NCI-H2227 treated with DMSO at 0.1 percent for 48 hours (cell line): ENCODE measurements around the gene TMEM236.

Experiments used
- DNase-seq: peaks from one replicate; lab custom pipeline; 2025; lab: John Stamatoyannopoulos, UW

Gene TMEM236

DNA sequence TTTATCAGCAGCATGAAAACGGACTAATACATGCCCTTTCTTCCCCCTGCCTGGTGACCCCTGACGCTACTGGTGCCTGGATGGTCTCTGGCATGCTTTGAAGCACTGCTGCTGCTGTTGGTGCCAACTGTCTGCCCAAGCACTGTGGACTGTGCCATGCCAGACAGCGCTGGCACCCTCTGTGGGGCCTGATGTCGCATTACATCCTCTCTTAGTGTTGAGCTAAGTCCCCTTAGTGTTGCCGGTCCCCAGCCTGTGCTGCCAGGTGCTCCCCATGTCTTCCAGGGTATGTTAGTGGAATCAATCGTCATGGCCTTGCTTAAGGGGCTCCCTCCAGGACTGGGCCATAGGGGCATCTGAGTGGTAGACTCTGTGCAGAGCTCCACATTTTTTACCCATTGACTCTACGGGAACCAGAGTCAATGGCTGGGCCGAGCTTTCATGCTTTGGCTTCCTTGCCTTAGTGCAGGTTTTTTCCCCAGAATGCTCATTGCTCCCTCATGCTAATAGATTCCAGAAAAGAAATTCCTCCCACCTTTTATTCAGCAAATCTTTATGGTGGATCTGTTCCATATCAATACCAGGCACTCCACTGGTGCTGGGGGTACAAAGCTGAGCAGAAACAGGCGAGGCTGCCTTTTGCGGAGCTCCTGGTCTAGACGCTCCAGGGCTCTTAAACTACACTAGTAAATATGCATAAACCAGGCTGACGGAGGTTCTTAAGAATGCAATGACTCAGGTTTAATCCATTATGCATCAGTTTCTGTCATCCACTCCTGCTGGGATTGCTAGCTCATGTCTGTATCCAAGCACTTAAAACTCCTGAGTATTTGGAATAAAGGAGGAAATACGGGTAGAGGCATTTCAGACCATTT is 35.3 kb downstream of the TMEM236 start:
- DNase-seq, result no peak

DNA sequence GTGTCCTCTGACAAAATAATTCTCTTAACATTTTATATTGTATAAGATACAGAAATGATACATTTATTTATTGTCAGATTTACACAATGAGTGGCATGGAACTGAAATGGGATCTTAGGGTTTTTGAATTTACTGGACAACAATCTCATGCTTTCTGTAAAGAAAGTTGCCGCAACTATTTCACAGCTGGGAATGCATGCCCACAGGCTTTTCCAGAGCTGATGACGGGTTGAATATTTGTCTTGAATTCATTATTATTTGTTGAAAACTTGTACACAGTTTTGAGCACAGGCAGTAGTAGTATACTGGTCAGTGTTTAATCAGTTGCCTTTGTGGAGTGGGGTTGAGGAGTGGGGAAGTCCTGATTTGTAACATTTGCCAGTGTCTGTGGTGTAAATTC is 36.6 kb downstream of the TMEM236 start:
- no peak for DNase-seq

DNA sequence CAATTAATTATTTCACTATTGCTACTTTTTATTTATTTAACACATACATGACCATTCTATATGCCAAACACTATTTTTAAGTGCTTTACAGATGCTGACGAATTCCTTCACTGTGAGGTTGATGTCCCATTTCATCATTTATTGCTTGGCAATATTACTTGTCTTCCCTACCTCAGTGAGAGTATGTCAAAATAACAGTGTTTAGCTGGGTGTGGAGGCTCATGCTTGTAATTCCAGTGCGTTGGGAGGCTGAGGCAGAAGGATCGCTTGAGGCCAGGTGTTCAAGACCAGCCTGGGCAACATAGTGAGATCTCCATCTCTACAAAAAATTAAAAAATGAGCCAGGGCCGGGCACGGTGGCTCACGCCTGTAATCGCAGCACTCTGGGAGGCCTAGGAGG is 37.4 kb downstream of the TMEM236 start:
- DNase-seq, result no peak

DNA sequence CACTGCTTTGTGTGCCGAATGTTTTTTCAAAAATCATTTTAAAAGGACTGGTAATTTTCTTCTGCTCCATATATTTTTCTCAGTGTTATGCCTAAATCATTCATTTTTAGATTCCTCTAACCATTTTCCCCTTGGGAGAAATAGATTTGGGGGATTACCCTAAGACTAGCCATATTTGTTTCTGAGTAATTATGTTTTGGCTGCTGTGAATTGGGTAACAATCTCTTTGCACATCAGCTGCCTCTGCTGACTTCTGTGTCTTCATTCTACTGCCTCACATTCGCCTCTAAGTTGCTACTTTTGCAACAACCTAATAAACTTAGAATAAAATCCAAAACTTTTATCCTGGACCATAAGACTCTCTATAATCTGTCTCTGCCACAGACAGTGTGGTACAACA is 38.6 kb downstream of the TMEM236 start:
- DNase-seq, result no peak

DNA sequence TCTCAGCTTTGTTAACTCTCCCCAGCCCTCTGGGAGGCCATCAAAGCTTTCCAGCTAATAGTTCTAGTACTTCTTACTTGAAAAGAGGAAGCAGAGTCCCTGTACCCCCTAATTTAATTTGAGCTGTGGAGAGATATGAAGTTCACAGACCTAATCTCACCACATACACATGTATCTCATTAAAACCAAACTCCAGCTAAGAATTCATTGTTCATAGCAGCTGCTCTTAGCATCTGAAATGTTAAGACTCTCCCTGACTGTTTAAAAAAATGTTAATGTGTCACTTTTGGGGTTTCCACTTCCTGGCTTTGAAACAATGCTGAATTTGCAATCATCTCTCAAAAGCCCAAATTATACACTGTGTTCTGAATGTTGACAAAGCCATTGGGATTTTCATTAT is 41.0 kb downstream of the TMEM236 start:
- no peak for DNase-seq

DNA sequence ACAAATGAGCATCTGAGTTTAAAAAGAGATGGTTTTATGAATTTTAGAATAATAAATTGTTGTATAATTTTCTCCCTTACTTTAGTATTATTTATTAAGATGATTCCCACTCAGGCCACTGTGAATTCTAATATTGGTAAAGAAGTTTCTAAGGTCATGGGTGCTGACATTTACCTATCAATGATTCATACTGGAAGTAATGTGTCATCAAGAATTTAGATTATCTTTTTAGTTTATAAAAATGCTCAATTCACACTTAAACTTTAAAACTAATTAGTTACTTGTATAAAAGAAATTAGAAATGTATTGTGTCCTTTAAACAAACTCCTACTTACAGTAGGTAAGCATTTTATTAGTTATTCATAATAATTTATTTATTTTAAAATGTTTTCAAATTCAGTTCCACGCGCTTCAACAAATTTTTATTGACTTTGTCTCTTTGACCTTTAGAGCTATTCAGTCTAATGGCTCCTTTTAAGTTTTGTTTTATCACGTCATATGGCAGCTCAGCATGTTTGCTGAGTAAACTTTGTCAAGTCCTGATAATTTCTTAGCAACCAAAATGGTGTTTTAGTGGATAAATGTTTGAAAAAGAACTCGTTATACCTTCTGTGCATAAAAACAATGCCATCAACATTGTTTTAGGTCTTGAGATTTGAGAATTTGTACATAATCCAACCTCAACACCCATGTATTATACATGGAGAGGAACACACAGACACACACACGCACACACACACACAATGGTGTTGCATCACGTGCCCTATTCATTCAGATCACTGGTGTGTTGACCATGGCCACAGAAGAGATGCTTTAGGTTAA is 42.0 kb downstream of the TMEM236 start:
- no peak for DNase-seq

DNA sequence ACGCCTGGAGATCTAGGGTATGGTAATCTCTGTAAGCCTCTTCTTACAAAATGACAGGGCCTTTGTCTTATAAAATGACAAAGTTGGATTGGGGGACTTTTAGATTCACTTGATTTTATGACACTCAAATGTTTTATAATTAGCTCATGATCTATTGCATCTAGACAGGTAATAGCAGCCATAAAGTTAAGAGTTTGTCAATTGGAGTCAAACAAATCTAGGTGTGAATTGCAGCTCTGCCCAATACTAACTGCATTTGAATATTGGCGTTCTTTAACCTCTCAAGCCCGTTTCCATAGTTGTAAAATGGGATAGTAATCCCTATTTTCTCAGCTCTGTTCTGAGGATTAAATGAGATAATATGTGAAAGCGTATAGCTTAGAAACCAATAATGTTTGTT is 43.1 kb downstream of the TMEM236 start:
- no peak for DNase-seq

DNA sequence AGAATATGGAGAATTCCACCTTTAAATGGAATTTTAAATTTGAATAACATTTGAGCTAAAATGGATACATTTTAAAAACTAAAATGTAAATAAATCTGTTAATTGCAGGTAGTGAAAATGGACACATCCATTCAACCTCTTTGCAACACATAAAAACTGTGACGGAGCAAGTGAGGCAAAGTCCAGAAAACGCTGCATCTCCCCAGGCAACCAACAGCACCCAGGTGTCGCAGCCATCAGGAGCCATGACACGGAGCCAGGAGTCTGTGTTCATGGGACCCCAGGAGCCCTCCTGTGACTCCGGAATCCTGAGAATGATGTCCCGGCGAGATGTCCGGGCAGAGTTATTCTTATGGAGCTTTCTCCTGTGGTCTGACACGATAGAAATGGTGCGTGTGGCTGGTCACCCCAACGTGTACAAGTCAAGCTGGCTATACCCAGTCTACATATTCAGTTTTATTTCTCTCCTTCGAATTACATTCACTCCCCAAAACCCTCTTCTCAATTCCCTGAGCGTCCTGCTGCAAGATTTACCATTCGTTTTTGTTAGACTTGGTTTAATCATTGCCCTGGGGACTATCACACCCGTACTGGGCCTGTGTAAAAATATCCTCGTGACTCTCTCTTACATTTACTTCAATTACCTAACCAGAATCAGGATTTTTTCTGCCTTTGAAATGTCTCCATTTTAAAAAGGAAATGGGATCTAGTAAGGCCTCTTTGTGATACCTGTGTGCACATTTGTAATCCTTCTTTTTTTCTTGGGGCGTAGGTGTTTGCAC is 44.0 kb downstream of the TMEM236 start:
- no peak for DNase-seq

DNA sequence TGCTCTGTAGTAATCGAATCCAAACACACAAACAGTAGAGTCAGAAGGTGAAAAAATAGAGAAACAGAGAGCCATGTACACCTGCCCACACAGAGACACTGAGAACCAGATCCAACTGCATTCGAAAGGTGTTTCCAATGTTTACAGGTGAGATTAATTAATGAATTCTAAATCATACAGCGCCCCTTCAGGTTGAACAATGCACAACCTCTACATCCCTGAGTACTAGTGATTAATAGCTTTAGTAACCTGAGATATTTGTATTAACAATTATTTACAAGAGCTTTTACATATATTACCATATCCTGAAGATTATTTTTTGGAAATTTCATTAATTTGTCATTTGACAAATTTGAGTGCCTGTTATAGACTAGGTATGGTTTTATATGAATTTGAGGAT is 49.5 kb downstream of the TMEM236 start:
- no peak for DNase-seq

DNA sequence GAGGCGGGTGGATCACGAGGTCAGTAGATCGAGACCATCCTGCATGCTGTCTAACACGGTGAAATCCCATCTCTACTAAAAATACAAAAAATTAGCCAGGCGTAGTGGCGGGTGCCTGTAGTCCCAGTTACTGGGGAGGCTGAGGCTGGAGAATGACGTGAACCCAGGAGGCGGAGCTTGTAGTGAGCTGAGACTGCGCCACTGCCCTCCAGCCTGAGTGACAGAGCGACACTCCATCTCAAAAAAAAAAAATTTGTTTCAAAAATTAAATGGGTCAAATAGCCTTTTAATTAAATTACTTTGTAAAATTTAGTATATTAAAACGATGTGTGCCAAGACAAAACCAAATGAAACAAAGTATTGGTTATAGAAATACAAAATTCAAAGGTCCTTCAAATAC is 50.3 kb downstream of the TMEM236 start:
- DNase-seq, result no peak

DNA sequence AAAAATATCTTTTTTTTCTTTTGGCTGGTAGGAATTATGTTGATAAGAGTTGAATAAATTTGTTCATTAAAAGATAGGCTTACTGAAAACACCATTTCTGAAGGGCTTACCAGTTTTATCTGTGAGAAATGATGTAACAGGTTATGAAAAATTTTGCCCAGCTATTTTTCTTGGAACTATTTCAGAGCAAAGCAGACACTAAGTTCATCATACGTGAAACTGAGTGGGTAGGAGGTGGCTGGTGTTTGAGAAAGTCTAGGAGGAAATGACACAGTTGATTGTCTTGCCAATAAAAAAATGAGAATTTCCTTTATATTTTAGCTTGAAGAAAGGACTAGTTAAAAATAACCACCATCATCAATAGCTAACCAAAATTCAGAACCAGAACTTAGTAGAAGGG is 51.0 kb downstream of the TMEM236 start:
- no peak for DNase-seq

DNA sequence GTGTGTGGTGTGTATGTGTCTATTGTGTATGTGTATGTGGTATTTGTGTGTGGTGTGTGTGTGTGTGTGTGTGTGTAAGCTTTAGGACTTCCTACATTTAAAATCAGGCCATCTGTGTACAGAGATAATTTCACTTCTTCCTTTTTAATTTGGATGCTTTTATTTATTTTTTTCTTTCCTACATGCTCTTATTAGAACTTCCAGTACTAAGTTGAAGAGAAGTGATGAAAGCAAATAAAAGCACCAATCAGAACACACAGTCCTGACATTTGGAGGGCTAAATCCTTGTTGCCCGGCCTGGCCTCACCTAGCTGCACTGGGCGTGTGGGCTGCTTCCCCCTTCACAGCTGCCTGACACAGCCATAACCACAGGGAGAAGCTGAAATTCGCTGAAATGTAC is 53.3 kb downstream of the TMEM236 start:
- DNase-seq, result no peak

DNA sequence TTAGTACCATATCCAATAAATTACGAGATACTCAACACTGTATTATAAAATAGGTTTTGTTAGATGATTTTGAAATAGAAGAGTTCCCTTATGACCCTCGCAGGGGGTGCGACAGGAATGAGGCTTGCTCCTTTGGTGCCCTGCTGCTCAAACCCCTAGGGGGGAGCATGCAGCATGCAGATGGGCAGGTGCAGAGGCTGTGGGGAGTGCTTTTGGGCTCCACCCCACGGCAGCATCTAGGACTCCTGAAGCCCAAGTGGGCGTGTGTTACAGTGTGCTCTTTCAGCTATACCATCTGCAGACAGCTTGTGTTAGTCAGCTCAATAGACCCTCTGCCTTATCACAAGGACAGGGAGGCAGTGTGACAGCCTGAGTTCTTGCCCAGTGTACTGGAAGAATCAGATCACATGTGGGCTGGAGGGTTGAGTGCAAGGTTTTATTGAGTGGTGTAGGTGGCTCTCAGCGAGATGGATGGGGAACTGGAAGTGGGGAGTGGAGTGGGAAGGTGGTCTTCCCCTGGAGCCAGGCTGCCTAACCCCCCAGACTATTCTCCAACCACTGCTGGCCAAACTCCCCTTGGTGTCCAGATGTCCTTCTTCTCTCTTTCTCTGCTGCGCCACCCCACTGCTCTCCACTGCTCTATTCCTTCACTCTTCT is 54.0 kb downstream of the TMEM236 start:
- no peak for DNase-seq

DNA sequence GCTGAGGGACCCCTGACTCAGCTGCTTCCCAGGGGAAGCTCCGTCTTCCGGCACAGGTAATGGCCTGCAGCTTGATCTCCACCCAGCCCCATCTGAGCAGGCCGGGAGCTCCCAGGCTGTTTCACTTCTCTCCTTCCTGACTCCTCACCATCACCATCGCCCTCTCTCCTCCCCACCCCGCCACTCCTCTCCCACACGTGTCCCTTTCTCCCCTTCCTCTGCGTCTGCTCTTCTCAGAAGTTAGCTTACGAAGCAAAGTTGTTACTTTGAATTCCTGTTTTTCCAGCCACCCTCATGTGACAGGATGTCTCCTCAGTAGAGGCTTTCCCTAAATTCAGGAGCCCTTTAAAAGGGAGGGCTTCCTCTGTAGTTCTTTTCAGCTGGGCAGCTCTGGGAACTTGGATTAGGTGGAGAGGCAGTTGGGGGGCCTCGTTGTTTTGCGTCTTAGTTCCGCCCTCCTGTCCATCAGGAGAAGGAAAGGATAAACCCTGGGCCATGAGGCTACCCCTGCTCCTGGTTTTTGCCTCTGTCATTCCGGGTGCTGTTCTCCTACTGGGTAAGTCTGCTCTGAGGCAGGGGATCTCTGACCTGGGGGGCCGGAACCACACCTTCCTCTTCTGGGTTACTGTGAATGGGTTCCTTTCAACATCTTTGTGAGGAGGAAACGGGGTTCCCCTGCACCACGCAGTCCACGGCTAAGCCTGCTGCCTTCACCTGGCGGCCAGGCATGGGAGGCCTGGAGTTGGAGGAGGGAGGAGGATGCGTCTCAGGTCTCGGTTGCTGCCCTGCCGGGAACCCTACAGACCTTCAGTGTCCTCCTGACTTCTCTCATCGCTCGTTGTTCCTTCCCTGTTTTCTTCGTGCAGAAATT is 57.2 kb downstream of the TMEM236 start, which contains the start of gene MRC1:
TSS of gene MRC1 (plus strand) at position 378 of the 871 bp plus-strand sequence. CDS start at position 496, 118 bp downstream.
- DNase-seq, result no peak

DNA sequence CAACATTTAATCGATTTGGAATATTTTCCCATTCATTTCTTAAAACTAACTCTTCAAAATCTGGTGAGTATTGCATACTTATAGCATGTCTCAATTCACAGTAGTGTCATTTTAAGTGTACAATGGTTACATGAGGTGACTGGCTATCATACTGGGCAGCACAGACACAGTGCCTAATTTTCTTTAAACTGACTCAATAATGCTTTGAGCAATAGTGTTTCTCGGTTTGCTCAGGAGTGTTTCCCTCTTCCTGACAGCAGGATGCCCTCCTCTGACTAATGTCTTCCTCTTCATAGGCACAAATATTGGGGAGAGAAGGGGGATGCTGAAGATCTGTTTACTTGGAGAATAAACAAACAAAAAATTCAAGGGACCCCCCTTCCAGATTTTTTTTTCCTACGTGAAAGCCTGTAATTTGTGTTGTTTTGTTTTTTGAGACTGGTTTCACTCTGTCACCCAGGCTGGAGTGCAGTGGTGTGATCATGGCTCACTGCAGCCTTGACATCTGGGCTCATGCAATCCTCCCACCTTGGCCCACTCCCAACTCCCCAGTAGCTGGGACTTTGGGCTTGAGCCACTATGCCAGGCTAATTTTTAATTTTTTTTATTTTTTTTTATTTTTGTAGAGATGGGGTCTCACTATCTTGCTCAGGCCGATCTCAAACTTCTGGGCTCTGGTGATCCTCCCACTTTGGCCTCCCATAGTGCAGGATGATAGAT is 59.3 kb downstream of the TMEM236 start:
- DNase-seq, result no peak

DNA sequence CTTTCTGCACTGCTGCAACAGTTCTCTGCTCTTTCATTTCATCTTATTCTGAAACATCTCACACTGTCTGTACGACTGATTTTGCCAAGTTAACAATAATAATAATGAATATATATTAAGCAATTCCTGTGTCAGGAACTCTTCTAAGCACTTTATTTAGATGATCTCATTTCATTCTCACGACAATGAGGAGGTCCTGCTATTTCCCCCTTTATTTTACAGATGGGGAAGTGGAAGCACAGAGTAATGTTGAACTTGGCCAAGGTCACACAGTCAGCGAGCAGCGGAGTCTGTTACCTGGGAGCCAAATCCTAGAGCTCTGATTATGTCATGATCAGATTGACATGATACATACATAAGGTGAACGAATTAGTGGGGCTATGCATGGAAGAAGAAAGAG is 63.0 kb downstream of the TMEM236 start:
- no peak for DNase-seq

DNA sequence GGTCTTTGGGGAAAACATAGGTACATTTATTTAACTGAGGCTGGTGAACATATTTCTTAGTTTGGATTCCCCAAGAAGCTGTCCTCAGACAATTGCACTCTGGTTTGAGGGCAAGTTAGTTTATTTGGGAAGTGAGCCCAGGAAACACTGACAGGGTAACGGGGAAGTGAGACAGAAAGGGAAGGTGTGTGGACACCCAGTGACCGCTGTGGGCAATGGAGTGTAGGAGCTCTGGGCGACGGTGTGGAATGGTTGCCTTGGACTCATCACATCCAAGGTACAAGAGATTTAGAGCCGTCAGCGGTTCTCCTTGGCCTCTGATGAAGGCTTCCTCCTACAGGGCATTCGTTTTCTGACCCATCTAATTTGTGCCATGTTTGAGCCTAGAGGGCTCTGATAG is 64.2 kb downstream of the TMEM236 start:
- no peak for DNase-seq

DNA sequence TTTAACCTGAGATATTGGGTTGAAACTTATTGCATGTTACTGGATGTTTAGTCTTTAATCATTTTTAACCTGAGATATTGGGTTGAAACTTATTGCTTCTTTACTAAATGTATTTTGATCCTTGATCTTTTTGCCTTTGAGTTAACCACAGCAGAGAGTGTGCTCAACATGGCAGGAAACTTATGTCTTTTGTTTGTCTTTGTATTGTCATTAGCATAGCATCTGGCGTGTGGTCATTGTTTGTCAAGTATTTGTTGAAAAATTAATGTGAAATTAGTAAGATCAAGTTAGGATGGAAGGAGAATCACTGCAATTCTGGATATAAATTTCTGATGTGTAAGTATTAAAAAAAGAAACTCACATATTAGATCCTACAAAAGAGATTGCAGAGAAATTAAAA is 65.3 kb downstream of the TMEM236 start:
- no peak for DNase-seq

DNA sequence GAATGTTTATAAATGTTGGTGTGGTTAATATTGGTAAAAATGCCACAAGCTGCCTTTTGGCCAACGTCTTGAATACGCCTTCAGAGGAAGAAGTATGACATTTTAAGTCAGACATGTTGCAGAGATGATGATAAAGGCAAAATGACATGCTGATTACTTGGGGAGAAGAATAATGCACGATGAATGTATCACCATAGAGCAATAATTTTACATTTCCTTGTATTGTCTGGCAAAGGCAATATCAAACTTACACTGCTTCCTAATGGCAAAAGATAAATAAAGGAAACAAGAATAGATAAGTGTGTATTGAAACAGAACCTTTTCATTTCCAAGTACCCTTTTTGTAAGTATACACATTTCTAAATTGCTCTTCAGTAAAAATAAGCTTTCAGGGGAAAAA is 65.8 kb downstream of the TMEM236 start:
- no peak for DNase-seq

DNA sequence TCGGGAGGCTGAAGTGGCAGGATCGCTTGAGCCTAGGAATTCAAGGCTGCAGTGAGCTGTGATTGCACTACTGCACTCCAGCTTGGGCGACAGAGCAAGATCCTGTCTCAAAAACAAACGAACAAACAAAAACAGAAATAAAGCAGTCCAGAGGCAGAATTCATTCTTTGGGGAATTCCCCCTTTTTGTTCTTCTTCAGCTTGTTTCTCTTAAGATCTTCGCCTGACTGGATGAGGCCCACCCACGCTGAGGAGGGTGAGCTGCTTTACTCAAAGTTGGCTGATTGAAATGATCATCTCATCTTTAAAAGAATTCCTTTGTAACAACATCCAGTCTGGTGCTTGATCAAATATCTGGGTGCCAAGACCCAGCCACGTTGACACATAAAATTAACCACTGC is 67.8 kb downstream of the TMEM236 start:
- no peak for DNase-seq
